Mammary epithelial cell (primary cell): ENCODE measurements around the gene APCDD1.

Experiments
- CTCF ChIP-seq, 2 donors: IDR thresholded peaks in 1 of 2; conservative IDR thresholded peaks in 1 of 2; 2 replicates each; pipeline ENCODE4 v1.5.1; 2011 to 2012; ENCODE audit warnings: inconsistent platforms in 2 of 2, low read length in 2 of 2, mild to moderate bottlenecking in 2 of 2, control low read depth in 1 of 2, low read depth in 1 of 2; ENCODE audit not compliant: insufficient read depth in 1 of 2; ENCODE audit errors: extremely low read depth in 1 of 2
- EZH2 ChIP-seq: IDR thresholded peaks from 2 replicates; pipeline ENCODE4 v1.6.1; 2012; ENCODE audit warnings: low read length, inconsistent platforms, borderline replicate concordance

DNA sequence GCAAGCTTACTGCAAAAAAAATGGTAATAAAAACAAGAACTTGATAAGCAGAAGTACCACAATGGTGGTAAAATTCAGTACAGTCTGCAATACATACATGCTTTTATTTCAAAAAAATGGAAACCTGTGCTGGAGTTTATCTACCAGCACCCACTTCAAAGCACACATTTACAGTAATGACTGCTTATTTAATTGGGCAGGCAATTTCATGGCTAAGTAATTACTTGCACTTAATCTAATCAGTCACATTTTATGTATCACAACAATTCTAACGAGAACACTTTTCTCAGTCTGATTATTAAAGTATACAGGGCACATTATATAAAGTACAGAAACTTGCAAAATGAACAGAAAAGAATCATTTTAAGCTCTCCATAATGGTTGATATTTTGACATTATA, 5.2 kb downstream of the APCDD1 start:
- TF ChIP-seq EZH2 (no peak), CTCF (conservative IDR thresholded peaks at IDR 0.05 in 1 of 2, IDR thresholded peaks at IDR 0.05 in 1 of 2; ENCODE audit: extremely low read depth in 1 of 2, insufficient read depth in 1 of 2, low read depth in 1 of 2, low read length in 2 of 2) (no peak)
